Heart right ventricle (tissue), 16 donors: ENCODE data around the gene OXLD1. TPM values are rescaled to one million over a fixed set of nuclear protein-coding genes. Genes with fewer than 3 reads are reported as not detected.

ENCODE experiments used
- ATAC-seq, 8 donors: fragments of 200-7000 bp; cut with Tn5 transposase; one replicate each; pipeline ENCODE4 v1.9.1; 2020; ENCODE audit warnings: mild to moderate bottlenecking in 8 of 8, moderate library complexity in 8 of 8, moderate number of reproducible peaks in 1 of 8
- DNase-seq, 2 donors: peaks; one replicate each; pipeline ENCODE4 v3.0.0-alpha.2; 2020
- H3K27ac ChIP-seq, 10 donors: fragments of 200-600 bp; sonication (generic) in 2 of 10; one replicate each; pipeline versions ENCODE4 v1.5.0 to v1.8.0; 2020 to 2022; ENCODE audit warnings: mild to moderate bottlenecking in 3 of 10
- H3K27me3 ChIP-seq, 7 donors: fragments of 200-600 bp; one replicate each; pipeline ENCODE4 v1.8.0; 2021 to 2022; ENCODE audit warnings: mild to moderate bottlenecking in 2 of 7
- H3K36me3 ChIP-seq, 9 donors: fragments of 200-600 bp; sonication (generic) in 1 of 9; one replicate each; pipeline versions ENCODE4 v1.5.0 to v1.8.0; 2020 to 2022; ENCODE audit warnings: mild to moderate bottlenecking in 2 of 9
- H3K4me1 ChIP-seq, 9 donors: fragments of 200-600 bp; sonication (generic) in 1 of 9; one replicate each; pipeline versions ENCODE4 v1.5.0 to v1.8.0; 2020 to 2022; ENCODE audit warnings: mild to moderate bottlenecking in 4 of 9
- H3K4me3 ChIP-seq, 10 donors: fragments of 200-600 bp; sonication (generic) in 2 of 10; one replicate each; pipeline versions ENCODE4 v1.5.0 to v1.8.0; 2020 to 2022; ENCODE audit warnings: mild to moderate bottlenecking in 7 of 10, moderate library complexity in 2 of 10
- H3K9me3 ChIP-seq, 11 donors: fragments of 200-600 bp in 10 of 11; sonication (generic) in 2 of 11; one replicate each; pipeline versions ENCODE4 v1.5.0 to v1.8.0; 2013 to 2022; ENCODE audit warnings: mild to moderate bottlenecking in 2 of 11, control low read depth in 1 of 11, moderate library complexity in 1 of 11
- CTCF ChIP-seq, 9 donors: fragments of 200-600 bp; sonication (generic) in 2 of 9; IDR thresholded peaks; one replicate each; pipeline versions ENCODE4 v1.5.0 to v1.8.0; 2021 to 2022; ENCODE audit warnings: antibody characterized with exemption in 9 of 9, mild to moderate bottlenecking in 5 of 9, moderate library complexity in 1 of 9
- WGBS, 2 donors: extraction: QIAGEN DNeasy Blood & Tissue Kit; methylation state at CpG; one replicate each; pipeline ENCODE4 v1.1.7; 2013; ENCODE audit warnings: inconsistent platforms in 1 of 2; 5-methylcytosine and 5-hydroxymethylcytosine counted together
- intact Hi-C, 10 donors: fragments of 100-400 bp; cut with DNase I; formaldehyde crosslinking; loops; one replicate each; pipeline versions ENCODE4 v1.11.1 to v1.14.2; 2022
- polyA plus RNA-seq, 2 donors: library from polyadenylated mRNA; stranded (reverse); fragments of 200-250 nt; gene quantifications; one replicate each; pipeline ENCODE4 v1.2.3, GENCODE V29; 2013
- total RNA-seq, 10 donors: library from RNA; stranded (reverse); fragmentation: NEBNext Ultra II Directional in 3 of 10; extraction: Animal tissue kit (Norgen Biotek cat#: 25700) in 3 of 10; gene quantifications; one replicate each; pipeline versions ENCODE4 v1.2.1 to v1.2.4, GENCODE V29; 2021 to 2023
- donor health status: Arrhythmogenic right ventricular cardiomyopathy.
- donor health status: ischemic (EF 13 %, LVEDD 7.1; RV severe dilation, severe dysfunction).
- donor health status: healthy with polysubstance abuse.
- donor health status: DM: no; HTN: yes; CAD: no.
- donor health status: DM: no; HTN: no; CAD: no.
- donor health status: ischemic (EF 25% LVEDD 6.9; RV normal size, moderate dysfunction).
- donor health status: ischemic (EF 25% LVEDD 5.7; RV mildly dilated, moderate dysfunction).
- donor health status: healthy.
- donor health status: DM: yes; HTN: yes; CAD: no.
- donor health status: Ischemic cardiomyopathy.
- donor health status: ischemic (EF 35%, LVEDD 5.7; RV mildly dilated, moderate dysfunction).
- donor health status: nonischemic (EF 11% LVEDD 7.7; RV severe dilation, severe dysfunction).
- donor health status: DM: yes; HTN: yes; CAD: no.
- donor health status: PGD.
- donor health status: ischemic (EF 29% LVEDD 5.4; RV normal size, mild dysfunction).
- donor health status: nonischemic (EF 23%, LVEDD 6.1; RV moderate dilation, normal function).

Gene OXLD1
- total and polyA plus RNA-seq, 12 donors = 12.6 to 51.8 (median 18.3) TPM

- intact Hi-C loops = no loop called here
- DNase-seq = peak in 1 of 2 donors; percentile 22
- WGBS, 2 donors = 9 to 13% methylated on average over 29 of the region's 29 CpGs
- H3K9me3 ChIP-seq = no peaks in the 10 kb centered on the region
- H3K36me3 ChIP-seq = peaks cover 0 to 28% (median 6%) of the 10 kb centered on the region in 9 donors
- H3K4me1 ChIP-seq = peaks cover 7 to 36% (median 31%) of the 10 kb centered on the region in 9 donors
- no peaks in the 10 kb centered on the region for H3K27me3 ChIP-seq
- peak in 4 of 8 donors; percentile 2 to 10 (median 9) for ATAC-seq
- no peak overlapping the region for H3K27ac ChIP-seq
- no peak for TF ChIP-seq CTCF (IDR thresholded peaks at IDR 0.05)
- peak overlapping the region in 7 of 10 donors; percentile 68 to 87 (median 80) for H3K4me3 ChIP-seq
Measured at GRCh38 chr17:81710514-81711308, 44.3 kb upstream of the OXLD1 start.

GRCh38 chr17:81708739-81709185 is 42.4 kb upstream of the OXLD1 start:
- TF ChIP-seq CTCF (IDR thresholded peaks at IDR 0.05) = no peak
- peaks cover 13 to 48% (median 40%) of the 10 kb centered on the region in 9 donors for H3K4me1 ChIP-seq
- no peak overlapping the region for H3K4me3 ChIP-seq
- H3K9me3 ChIP-seq = no peaks in the 10 kb centered on the region
- ATAC-seq (no peak), DNase-seq (peak in 1 of 2 donors; percentile 14)
- no peaks in the 10 kb centered on the region for H3K27me3 ChIP-seq
- H3K36me3 ChIP-seq = peaks cover 0 to 42% (median 8%) of the 10 kb centered on the region in 9 donors
- intact Hi-C loops = no loop called here
- H3K27ac ChIP-seq = no peak overlapping the region
- 80 to 84% methylated on average over 17 of the region's 17 CpGs for WGBS, 2 donors

- no peak for TF ChIP-seq CTCF (IDR thresholded peaks at IDR 0.05)
Measured at GRCh38 chr17:81707725-81708646, 41.6 kb upstream of the OXLD1 start.

More at GRCh38 chr17:81707725-81708646, 41.6 kb upstream of the OXLD1 start:
- WGBS, 2 donors = 86 to 89% methylated on average over 25 of the region's 25 CpGs
- H3K4me1 ChIP-seq = peaks cover 14 to 42% (median 33%) of the 10 kb centered on the region in 9 donors
- H3K9me3 ChIP-seq = no peaks in the 10 kb centered on the region
- DNase-seq = no peak
- no peaks in the 10 kb centered on the region for H3K27me3 ChIP-seq
- ATAC-seq = no peak
- peaks cover 0 to 42% (median 8%) of the 10 kb centered on the region in 9 donors for H3K36me3 ChIP-seq
- no peak overlapping the region for H3K27ac ChIP-seq
- intact Hi-C loops = no loop called here
- no peak overlapping the region for H3K4me3 ChIP-seq
